Measurements from ENCODE around the gene LYPLAL1. TPM values are rescaled to one million over a fixed set of nuclear protein-coding genes. Genes with fewer than 3 reads are reported as not detected.

Gene LYPLAL1
- total and polyA plus RNA-seq, 9 of the 15 experiments (the other 6 are each of a cell fraction or from before 2014, with no cell fraction given), result 14.9 to 179 (median 46.3) TPM

- TF ChIP-seq CLOCK (CRISPR knock-in tag; IDR thresholded peaks at IDR 0.05; ENCODE audit: borderline replicate concordance) (no peak), E2F4 (CRISPR knock-in tag; IDR thresholded peaks at IDR 0.05; ENCODE audit: low read depth) (no peak), PHB2 (IDR thresholded peaks at IDR 0.05; ENCODE audit: low read depth) (no peak), SREBF2 (CRISPR knock-in tag; IDR thresholded peaks at IDR 0.05) (no peak), HLTF (IDR thresholded peaks at IDR 0.05) (no peak; the same call in 1 of the 2 replicates), ZNF274 (IDR thresholded peaks at IDR 0.05; ENCODE audit: borderline replicate concordance, low read depth, low read length) (no peak), SIX5 (IDR thresholded peaks at IDR 0.05; ENCODE audit: borderline replicate concordance in 1 of 2, insufficient read depth in 1 of 2, low read depth in 1 of 2, low read length in 2 of 2) (no peak; a peak in 1 of 4 replicates), MEIS2 (IDR thresholded peaks at IDR 0.05; ENCODE audit: partially characterized antibody) (peak; percentile 92), KAT2B (IDR thresholded peaks at IDR 0.05; ENCODE audit: low read depth, low read length) (no peak), L3MBTL2 (IDR thresholded peaks at IDR 0.05) (peak; percentile 83; the same call in 1 of the 2 replicates), ZNF830 (CRISPR knock-in tag; IDR thresholded peaks at IDR 0.05) (no peak), ZNF212 (CRISPR knock-in tag; IDR thresholded peaks at IDR 0.05) (peak; percentile 83; the same call in 1 of the 2 replicates), MEF2A (IDR thresholded peaks at IDR 0.05; ENCODE audit: control insufficient read depth, low read depth, low read length) (no peak), DPF2 (IDR thresholded peaks at IDR 0.05) (no peak; the same call in 1 of the 2 replicates), RBM17 (IDR thresholded peaks at IDR 0.05; ENCODE audit: borderline replicate concordance, low read depth, low read length) (no peak), STAT5B (CRISPR knock-in tag; IDR thresholded peaks at IDR 0.05) (no peak), NCOA1 (IDR thresholded peaks at IDR 0.05; ENCODE audit: low read depth) (peak; percentile 18; the same call in 1 of the 2 replicates), SIN3A (IDR thresholded peaks at IDR 0.05; ENCODE audit: borderline replicate concordance in 2 of 2, control insufficient read depth in 1 of 2, low read depth in 2 of 2, low read length in 2 of 2) (no peak), ZNF224 (CRISPR knock-in tag; IDR thresholded peaks at IDR 0.05) (no peak), BCOR (IDR thresholded peaks at IDR 0.05) (0 out of 2 replicates have a peak, but pooled peaks have one; percentile 37)
- TF ChIP-seq, protein P1, sequence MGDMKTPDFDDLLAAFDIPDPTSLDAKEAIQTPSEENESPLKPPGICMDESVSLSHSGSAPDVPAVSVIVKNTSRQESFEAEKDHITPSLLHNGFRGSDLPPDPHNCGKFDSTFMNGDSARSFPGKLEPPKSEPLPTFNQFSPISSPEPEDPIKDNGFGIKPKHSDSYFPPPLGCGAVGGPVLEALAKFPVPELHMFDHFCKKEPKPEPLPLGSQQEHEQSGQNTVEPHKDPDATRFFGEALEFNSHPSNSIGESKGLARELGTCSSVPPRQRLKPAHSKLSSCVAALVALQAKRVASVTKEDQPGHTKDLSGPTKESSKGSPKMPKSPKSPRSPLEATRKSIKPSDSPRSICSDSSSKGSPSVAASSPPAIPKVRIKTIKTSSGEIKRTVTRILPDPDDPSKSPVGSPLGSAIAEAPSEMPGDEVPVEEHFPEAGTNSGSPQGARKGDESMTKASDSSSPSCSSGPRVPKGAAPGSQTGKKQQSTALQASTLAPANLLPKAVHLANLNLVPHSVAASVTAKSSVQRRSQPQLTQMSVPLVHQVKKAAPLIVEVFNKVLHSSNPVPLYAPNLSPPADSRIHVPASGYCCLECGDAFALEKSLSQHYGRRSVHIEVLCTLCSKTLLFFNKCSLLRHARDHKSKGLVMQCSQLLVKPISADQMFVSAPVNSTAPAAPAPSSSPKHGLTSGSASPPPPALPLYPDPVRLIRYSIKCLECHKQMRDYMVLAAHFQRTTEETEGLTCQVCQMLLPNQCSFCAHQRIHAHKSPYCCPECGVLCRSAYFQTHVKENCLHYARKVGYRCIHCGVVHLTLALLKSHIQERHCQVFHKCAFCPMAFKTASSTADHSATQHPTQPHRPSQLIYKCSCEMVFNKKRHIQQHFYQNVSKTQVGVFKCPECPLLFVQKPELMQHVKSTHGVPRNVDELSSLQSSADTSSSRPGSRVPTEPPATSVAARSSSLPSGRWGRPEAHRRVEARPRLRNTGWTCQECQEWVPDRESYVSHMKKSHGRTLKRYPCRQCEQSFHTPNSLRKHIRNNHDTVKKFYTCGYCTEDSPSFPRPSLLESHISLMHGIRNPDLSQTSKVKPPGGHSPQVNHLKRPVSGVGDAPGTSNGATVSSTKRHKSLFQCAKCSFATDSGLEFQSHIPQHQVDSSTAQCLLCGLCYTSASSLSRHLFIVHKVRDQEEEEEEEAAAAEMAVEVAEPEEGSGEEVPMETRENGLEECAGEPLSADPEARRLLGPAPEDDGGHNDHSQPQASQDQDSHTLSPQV (IDR thresholded peaks at IDR 0.05), result 0 out of 2 replicates have a peak, but pooled peaks have one; percentile 51
These were observed at the start of gene LYPLAL1 (continued) for GRCh38 chr1:219173758-219174459.
